Measurements from ENCODE around the gene SNAPC5. TPM values are rescaled to one million over a fixed set of nuclear protein-coding genes. Genes with fewer than 3 reads are reported as not detected.

SNAPC5 gene
- total RNA-seq, 4 donors from 2014 or later: 12.2 to 26.4 (median 20.4) TPM

DNA sequence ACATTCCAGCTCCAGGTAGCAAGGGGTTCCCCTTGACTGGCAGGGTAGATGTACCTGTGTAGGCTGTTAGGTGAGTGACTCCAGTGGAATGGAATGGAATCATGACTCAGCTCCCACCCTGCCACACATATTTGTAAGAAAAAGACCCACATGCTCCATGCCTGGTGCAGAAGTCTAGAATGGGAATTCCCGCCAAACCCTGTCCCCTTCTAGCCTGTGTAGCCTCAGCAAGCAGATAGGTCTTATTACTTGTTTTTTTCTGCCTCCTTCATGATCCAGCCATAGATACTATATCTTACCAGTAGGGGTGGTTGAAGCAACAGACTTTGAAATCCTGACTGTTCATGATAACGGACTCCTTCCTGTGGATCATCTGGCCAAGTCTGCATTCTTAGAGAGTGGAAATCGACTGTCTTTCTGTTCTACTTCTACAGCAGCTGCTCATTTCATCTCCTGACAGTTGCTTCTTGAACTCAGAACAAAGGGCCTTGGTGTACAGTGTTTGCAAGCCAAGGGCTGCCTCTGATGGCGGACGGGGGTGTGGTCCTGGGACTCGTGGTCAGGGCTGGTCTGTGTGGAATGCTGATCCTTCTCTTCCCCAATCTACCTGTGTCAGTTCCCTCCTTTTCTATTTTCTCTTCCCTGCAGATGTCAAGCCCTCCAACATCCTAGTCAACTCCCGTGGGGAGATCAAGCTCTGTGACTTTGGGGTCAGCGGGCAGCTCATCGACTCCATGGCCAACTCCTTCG lies 16.3 kb downstream of the SNAPC5 start:
- H3K36me3 ChIP-seq: peaks cover 0 to 10% (median 0%) of the 10 kb centered on the region in 3 donors
- no peak overlapping the region for H3K4me3 ChIP-seq
- no peak for TF ChIP-seq POLR2A (IDR thresholded peaks at IDR 0.05)
- TF ChIP-seq, protein P1, sequence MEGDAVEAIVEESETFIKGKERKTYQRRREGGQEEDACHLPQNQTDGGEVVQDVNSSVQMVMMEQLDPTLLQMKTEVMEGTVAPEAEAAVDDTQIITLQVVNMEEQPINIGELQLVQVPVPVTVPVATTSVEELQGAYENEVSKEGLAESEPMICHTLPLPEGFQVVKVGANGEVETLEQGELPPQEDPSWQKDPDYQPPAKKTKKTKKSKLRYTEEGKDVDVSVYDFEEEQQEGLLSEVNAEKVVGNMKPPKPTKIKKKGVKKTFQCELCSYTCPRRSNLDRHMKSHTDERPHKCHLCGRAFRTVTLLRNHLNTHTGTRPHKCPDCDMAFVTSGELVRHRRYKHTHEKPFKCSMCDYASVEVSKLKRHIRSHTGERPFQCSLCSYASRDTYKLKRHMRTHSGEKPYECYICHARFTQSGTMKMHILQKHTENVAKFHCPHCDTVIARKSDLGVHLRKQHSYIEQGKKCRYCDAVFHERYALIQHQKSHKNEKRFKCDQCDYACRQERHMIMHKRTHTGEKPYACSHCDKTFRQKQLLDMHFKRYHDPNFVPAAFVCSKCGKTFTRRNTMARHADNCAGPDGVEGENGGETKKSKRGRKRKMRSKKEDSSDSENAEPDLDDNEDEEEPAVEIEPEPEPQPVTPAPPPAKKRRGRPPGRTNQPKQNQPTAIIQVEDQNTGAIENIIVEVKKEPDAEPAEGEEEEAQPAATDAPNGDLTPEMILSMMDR (IDR thresholded peaks at IDR 0.05): no peak
- H3K27ac ChIP-seq: no peak overlapping the region
- no peaks in the 10 kb centered on the region for H3K4me1 ChIP-seq
- no peak for DNase-seq
- H3K27me3 ChIP-seq: no peaks in the 10 kb centered on the region
- no peaks in the 10 kb centered on the region for H3K9me3 ChIP-seq

DNA sequence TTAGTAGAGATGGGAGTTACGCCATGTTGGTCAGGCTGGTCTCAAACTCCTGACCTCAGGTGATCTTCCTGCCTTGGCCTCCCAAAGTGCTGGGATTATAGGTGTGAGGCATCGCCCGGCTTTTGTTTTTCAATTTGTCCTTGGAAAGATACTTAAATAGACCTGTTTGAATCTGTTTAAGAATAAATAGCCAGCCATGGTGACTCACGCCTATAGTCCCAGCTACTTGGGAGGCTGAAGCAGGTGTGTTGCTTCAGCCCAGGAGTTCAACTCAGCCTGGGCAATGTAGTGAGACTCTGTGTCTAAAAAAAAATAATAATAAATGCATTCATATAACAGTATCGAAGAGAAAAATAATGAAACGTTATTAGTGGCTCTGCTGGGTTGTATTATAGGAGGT lies 17.3 kb downstream of the SNAPC5 start:
- H3K4me1 ChIP-seq: no peaks in the 10 kb centered on the region
- H3K27ac ChIP-seq: no peak overlapping the region
- H3K36me3 ChIP-seq: peaks cover 0 to 10% (median 0%) of the 10 kb centered on the region in 3 donors
- TF ChIP-seq, protein P1 (IDR thresholded peaks at IDR 0.05): no peak
- TF ChIP-seq POLR2A (IDR thresholded peaks at IDR 0.05): no peak
- DNase-seq: no peak
- H3K4me3 ChIP-seq: no peak overlapping the region
- no peaks in the 10 kb centered on the region for H3K9me3 ChIP-seq
- no peaks in the 10 kb centered on the region for H3K27me3 ChIP-seq

DNA sequence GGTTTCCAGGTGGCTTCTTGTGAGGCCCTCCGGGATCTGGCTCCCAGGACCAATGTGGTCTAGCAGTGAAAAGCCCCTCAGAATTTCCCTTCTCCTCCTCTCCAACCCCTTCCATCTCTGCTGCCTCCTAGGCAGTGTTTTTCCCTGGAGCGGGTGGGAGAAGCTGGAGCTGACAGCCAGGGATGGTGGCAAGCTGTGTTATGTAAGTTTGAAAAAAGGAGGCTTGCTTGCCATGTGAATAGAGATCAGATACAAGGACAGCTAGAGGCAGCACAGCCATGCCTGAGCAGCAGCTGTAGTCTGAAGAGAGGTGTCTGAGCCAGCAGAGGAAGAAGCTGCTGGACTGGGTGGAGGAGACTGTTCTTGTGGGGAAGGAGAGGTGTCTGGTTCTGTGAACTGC lies 20.6 kb downstream of the SNAPC5 start:
- TF ChIP-seq, protein P1 (IDR thresholded peaks at IDR 0.05): no peak
- TF ChIP-seq POLR2A (IDR thresholded peaks at IDR 0.05): no peak
- no peaks in the 10 kb centered on the region for H3K9me3 ChIP-seq
- peaks cover 0 to 6% (median 0%) of the 10 kb centered on the region in 4 donors for H3K4me1 ChIP-seq
- DNase-seq: no peak
- H3K36me3 ChIP-seq: peaks cover 0 to 6% (median 0%) of the 10 kb centered on the region in 3 donors
- H3K4me3 ChIP-seq: no peak overlapping the region
- H3K27ac ChIP-seq: no peak overlapping the region
- H3K27me3 ChIP-seq: no peaks in the 10 kb centered on the region

DNA sequence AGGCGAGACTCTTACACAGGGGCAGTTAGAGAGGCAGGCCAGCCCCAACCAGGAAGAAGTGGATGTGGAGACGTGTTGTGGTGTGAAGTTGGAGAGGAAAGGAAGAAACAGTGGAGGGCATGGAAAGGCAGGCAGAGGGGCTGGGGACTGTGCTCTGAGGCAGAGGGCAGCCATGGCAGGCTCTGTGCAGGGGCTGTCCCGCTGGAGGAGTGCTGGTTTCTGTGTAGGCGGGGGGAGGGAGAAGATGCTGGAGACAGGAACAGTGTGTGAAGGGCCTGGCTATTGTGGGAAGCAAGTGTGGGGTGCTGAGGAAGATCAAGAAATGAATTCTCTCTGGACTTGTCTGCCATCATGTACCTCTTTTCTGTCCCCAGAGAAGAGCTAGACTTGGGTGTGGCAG lies 21.0 kb downstream of the SNAPC5 start:
- Histone ChIP-seq H3K36me3 (peaks cover 0 to 1% (median 0%) of the 10 kb centered on the region in 3 donors), H3K9me3 (no peaks in the 10 kb centered on the region), H3K27ac (no peak overlapping the region), H3K4me3 (no peak overlapping the region), H3K27me3 (no peaks in the 10 kb centered on the region), H3K4me1 (peaks cover 0 to 6% (median 0%) of the 10 kb centered on the region in 4 donors)
- TF ChIP-seq, protein P1 (IDR thresholded peaks at IDR 0.05): no peak
- no peak for TF ChIP-seq POLR2A (IDR thresholded peaks at IDR 0.05)
- DNase-seq: no peak

DNA sequence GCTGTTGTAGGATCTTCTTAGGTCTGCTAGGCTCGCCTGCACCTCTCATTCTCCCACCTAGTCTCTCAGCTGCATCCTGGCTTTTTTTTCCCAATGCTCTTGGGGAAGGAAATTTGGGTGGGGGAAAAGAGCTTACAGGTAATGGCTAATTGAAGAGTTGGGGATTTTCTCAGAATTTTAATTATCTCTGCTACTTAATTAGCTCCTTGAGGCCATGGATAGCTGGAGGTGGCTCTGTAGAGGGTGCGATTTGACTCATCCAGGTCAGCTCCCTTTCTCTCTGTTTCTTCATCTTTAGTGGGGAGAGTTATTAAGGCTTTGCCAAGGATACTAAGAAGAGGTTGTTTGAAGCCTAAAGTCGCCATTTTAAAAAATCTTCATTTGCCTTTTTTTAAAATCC lies 22.6 kb downstream of the SNAPC5 start:
- no peaks in the 10 kb centered on the region for H3K27me3 ChIP-seq
- no peak for DNase-seq
- no peak overlapping the region for H3K4me3 ChIP-seq

More for the DNA sequence above, 22.6 kb downstream of the SNAPC5 start:
- Histone ChIP-seq H3K4me1 (peaks cover 0 to 6% (median 0%) of the 10 kb centered on the region in 4 donors), H3K36me3 (no peaks in the 10 kb centered on the region), H3K27ac (no peak overlapping the region), H3K9me3 (no peaks in the 10 kb centered on the region)
- no peak for TF ChIP-seq POLR2A (IDR thresholded peaks at IDR 0.05)
- TF ChIP-seq, protein P1 (IDR thresholded peaks at IDR 0.05): no peak

Data from Peyer's patch (tissue), 4 donors.